HG03432 (cell line): ENCODE measurements around the gene TTC13.
"Not testable (repeated sequence)": the region's sequence is repeated elsewhere in the genome, so short reads cannot be mapped to it uniquely, and the experiment has no call there.

Experiments used
- ATAC-seq: cut with Tn5 transposase; IDR thresholded peaks from one replicate; pipeline ENCODE4 v1.9.1; 2021; ENCODE audit warnings: mild to moderate bottlenecking, moderate library complexity; ENCODE audit not compliant: unreplicated experiment

TTC13 gene

DNA sequence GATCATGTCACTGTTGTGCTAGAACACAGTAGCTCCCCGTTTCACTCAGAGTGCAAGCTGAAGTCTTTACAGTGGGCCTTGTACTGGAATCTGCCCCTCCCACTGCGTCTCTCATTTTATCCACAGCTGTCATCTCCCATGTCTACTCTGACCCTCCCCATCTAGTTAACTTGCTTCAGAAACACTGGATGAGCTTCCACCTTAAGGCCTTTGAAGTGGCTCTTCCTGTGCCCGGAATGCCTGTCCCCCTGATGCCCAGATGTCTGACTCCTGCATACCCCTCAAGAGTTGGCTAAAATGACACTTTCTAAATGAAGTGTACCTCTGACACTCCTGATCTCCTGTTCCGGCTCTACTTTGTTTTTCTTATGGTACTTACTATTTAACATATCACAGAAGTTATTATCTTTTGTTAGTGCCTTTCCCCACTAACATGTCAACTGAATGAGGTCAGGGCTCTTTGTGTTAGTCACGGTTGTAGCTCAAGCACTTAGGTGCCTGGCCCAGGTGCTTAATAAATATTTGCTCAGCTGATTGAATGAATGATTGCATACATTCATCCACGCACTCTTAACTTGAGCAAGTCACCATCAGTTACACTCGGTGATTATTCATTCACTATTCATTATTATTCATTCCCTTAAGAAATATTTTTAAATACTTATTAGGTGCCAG lies 13.6 kb upstream of the TTC13 start:
- ATAC-seq, result no peak

DNA sequence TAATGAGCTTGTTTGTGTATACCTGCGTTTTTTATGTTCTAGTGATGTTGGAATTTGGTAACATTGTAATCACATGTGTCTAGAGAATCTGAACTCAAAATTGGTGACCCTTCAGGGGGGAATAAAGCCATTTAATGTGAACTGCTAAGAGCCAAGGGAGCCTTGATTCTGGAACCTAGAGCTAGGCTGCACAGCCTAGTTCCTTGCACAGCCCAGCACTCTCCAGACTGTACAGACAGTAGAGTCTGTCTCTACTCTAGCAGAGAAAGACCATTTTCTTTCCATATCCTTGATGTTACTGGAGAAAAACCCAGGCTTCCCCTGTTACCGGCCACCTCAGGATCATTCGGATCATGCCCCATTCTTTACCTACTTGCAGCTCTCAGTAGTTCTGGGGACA lies 8.8 kb upstream of the TTC13 start:
- ATAC-seq, result no peak

GRCh38 chr1:230986976-230987375 lies 8.3 kb upstream of the TTC13 start:
- ATAC-seq, result no peak

DNA sequence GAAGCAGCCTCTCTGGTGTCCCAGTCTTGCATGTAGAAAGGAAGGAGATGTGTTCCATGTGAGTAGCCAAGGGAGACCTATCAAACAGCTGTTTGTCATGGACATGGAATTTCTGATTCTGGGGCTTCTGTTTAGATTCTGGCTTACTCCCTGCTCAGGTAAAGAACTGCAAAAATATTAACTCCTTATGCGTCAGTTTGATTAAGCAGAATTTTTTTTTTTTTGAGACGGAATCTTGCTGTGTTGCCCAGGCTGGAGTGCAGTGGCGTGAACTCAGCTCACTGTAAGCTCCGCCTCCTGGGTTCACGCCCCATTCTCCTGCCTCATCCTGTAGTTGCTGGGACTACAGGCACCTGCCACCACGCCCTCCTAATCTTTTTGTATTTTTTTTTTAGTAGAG lies 7.0 kb upstream of the TTC13 start:
- no peak for ATAC-seq

DNA sequence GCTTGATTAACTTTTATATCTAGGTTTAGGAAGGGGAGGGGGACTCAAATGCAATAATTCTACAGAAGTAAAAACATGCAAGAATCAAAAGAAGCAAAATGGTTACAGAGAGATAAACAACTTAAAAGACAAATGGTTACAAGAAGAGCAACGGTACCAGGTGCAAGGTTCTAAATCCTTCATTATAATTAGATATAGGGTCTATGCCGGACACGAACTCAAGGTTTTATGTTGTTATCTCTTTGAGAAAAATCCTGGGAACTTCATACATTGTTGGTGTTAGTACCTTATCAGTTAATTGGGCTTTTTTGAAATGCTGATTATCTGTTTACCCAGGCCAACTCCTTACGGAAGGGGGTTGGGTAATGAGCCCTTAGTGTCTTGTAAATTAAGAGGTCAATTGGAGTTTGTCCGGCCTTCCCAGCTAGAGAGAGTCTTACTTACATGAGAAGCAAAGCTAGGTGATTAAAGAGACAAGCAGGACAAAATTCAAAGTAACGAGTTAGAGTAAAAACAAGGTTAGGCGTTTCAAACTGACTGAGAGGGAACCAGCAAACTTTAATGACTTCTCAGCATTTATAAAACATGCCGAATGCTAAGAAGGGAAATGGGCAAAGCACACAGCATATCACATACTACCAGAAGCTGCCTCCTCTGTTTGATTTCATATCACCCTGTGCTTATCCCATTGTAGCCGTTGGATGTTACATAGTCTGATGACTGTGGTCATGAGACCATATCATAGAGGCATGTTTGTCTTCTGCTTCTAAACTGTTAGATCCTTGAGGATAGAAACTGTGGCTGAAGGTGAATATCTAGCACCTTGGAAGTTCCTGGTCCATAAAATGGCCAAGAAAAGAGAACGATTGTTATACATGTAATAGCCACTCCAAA lies 6.2 kb upstream of the TTC13 start:
- not testable (repeated sequence) for ATAC-seq

GRCh38 chr1:230983811-230984210 lies 5.2 kb upstream of the TTC13 start:
- no peak for ATAC-seq

DNA sequence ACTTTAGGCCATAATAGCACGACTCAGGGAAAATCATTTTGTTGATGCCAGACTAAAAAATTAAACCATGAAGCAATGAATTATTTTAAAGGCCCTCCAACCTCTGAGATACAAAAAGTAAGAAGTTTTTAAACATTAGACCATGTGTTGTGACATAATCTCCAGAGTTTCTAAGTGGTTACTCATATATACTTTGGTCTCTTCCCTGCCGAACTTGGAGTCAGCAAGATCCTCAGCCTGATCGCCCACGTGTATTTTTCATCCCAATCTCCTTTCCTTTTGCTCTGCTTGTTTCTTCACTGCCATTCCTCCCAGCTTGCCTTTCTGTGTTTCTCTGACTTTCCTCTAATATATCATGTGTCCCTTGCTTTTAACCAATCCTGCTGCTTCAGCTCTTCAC lies 4.0 kb upstream of the TTC13 start:
- no peak for ATAC-seq

DNA sequence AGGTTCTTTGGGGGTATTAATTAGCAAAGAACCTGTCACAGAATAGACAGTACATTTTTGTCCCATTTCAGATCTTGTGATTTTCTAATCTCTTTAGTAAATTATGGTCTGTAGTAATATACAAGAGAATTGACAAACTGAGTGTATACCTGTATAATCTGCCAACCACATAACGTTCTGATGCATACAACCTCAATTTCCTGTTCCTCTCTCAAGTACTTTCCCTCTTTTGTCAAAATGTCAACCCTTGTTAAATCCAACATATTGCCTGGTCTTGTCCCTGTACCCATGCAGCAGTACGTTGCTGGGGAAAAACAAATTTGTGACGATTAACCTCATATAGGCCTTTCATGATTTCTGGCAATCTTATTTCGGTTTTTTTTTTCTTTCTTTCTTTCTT lies 1.3 kb upstream of the TTC13 start:
- no peak for ATAC-seq

- ATAC-seq, result no peak
These were observed 692 bp upstream of the TTC13 start for GRCh38 chr1:230979389-230979716.

- peak; percentile 18 for ATAC-seq
These were observed 735 bp downstream of the TTC13 start for GRCh38 chr1:230977761-230978490.

GRCh38 chr1:230976825-230977747 lies 1.6 kb downstream of the TTC13 start:
- no peak for ATAC-seq

- no peak for ATAC-seq
These were observed 2.3 kb downstream of the TTC13 start for GRCh38 chr1:230976360-230976759.

- ATAC-seq, result no peak
These were observed 3.0 kb downstream of the TTC13 start for GRCh38 chr1:230975636-230976035.

GRCh38 chr1:230972855-230973271 lies 5.8 kb downstream of the TTC13 start:
- peak; percentile 73 for ATAC-seq

- no peak for ATAC-seq
These were observed 6.9 kb downstream of the TTC13 start for GRCh38 chr1:230971771-230972170.

- ATAC-seq, result no peak
These were observed 8.2 kb downstream of the TTC13 start for GRCh38 chr1:230970432-230970831.

GRCh38 chr1:230966358-230966873 lies 12.2 kb downstream of the TTC13 start:
- no peak for ATAC-seq

DNA sequence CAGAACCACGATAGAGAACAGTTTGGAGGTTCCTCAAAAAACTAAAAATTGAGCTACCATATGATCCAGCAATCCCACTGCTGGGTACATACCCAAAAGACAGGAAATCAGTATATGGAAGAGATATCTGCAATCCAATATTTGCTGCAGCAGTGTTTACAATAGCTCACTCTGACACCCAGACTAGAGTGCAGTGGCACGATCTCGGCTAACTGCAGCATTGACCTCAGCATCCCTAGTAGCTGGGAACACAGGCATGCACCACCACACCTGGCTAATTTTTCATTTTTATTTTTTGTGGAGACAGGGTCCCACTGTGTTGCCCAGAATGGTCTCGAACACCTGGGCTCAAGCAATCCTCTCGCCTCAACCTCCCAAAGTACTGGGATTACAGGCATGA lies 13.1 kb downstream of the TTC13 start:
- ATAC-seq, result no peak

GRCh38 chr1:230964896-230965295 lies 13.8 kb downstream of the TTC13 start:
- ATAC-seq, result no peak

- no peak for ATAC-seq
These were observed 20.3 kb downstream of the TTC13 start for GRCh38 chr1:230958370-230958769.
